ENCODE results near the gene EBLN2.
"Not testable (repeated sequence)": the region's sequence is repeated elsewhere in the genome, so short reads cannot be mapped to it uniquely, and the experiment has no call there.

EBLN2 gene

DNA sequence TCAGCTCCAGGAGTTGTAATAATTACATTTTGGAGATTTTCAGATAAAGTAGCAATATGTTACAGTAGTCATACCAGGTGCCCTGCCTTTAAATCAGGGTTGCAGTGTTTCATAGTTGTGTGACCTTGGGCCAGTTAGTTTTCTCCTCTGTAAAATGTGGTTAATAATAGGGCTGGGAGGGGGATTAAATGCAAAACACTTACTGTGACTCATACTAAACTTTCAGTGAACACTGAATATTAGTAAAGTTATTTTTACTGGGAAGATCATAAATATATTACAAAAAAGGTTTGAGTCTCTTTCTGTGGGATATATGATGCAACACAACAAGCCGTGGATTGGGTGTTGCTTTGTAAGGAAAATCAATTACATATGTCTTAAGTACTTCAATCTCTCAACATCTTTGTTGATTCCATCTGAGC lies 1.1 kb upstream of the EBLN2 start:
- DNase-seq (ENCODE audit: low read depth in 2 of 2): peak; percentile 69 to 75

- not testable (repeated sequence) for DNase-seq (ENCODE audit: low read depth in 2 of 2)
These were observed 4.8 kb downstream of the EBLN2 start for GRCh38 chr3:73066243-73066642.

DNA sequence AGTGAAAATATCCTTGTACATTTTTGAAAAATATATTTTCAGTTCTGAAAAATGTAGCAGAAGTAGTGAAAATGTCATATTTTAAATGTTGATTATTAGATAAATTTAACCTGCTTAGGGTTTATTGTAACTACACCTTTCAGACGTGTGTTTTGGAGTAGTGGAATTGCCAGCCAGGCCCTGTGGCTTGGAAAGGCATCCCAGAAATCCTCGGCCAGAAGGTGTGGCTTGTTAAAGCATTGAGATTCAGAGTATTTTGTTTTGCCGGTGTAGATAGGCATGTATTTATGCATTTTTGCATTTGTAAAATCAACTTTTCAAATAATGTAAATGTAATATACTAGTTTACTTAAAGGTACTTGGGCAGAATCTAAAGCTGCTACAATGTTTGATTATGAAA lies 7.0 kb downstream of the EBLN2 start:
- no peak for DNase-seq (ENCODE audit: low read depth in 2 of 2)

DNA sequence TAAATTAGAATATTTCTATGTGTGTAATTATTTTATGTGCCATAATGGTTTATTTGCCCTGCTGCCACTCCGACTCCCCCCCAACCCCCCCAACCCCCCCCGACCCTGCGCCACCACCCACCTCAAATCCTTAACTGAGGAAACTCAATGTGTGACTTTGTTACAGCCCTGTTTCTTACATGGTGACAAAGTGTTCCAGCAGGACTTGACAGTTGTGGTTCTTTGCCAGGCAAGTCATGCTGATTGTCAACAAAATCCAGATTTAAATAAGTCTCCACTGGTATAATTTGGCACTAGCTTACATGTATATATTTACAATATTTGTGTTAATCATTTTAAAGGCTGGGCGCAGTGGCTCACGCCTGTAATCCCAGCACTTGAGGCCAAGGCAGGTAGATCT lies 7.7 kb downstream of the EBLN2 start:
- no peak for DNase-seq (ENCODE audit: low read depth in 2 of 2)

- no peak for DNase-seq (ENCODE audit: low read depth in 2 of 2)
These were observed 8.5 kb downstream of the EBLN2 start for GRCh38 chr3:73069775-73070444.

- peak; percentile 91 to 93 for DNase-seq (ENCODE audit: low read depth in 2 of 2)
These were observed 9.5 kb downstream of the EBLN2 start for GRCh38 chr3:73070675-73071575.

- no peak for DNase-seq (ENCODE audit: low read depth in 2 of 2)
These were observed 10.5 kb downstream of the EBLN2 start for GRCh38 chr3:73071952-73072351.

DNA sequence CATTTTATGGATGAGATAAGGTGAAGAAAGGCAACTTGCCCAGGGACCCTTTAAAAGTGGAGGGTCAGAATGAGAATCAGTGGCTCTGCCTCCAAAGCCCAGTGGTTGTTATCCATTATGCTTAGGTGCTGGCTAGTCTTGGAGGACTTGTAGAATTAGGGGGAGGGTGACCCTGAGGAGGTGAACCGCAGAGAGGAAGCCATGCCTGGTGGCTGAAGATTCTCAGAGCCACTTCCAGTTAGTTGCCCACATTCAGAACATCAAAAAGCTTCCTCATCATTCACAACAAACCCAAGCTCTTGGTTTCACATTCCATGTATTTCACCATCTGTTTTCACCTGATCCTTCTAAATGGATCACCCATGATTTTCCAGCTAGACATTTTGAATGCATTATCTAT lies 11.2 kb downstream of the EBLN2 start:
- no peak for DNase-seq (ENCODE audit: low read depth in 2 of 2)

DNA sequence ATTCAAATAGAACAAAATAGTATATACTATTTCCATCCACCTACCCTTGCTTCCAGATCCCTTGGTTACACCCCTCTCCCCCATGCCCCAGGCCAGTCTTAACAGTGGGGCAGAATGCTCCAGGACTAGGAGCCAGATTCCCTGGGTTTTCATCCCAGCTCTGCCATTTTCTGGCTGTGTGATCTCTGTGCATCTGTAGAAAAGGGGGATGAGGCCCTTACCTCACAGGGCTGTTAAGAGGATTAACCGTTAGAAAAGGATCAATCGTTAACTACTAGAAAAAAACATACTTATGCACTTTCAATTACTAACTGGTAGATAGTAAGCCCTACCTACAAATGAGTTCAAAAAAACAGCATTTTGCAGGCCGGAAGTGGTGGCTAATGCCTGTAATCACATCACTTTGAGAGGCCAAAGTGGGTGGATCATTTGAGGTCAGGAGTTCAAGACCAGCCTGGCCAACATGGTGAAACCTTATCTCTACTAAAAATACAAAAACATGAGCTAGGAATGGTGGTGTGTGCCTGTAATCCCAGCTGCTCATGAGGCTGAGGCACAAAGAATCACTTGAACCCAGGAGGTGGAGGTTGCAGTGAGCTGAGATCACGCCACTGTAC lies 11.7 kb downstream of the EBLN2 start:
- no peak for DNase-seq (ENCODE audit: low read depth in 2 of 2)

DNA sequence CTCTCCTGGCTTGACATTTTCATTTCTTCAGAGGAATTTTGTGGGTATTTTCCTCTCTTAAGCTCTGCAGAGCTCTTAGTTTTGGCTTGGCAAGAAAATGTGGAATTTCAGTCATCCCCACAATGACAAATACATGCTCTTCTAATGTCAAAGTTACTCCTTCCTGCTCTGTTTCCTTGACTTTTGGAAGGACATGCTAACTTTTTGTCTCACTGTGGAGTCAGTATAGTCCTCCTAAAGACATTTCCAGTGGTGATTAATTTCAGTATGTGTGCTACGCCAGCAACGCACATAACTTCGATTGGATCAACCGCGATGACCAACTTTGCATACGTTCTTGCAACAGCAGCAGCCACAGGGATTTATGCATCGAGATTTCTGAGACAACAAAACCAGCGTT lies 13.3 kb downstream of the EBLN2 start:
- DNase-seq (ENCODE audit: low read depth in 2 of 2): peak in 1 of 2 experiments; percentile 6

GRCh38 chr3:73080216-73080966 lies 18.9 kb downstream of the EBLN2 start:
- DNase-seq (ENCODE audit: low read depth in 2 of 2): no peak

GRCh38 chr3:73081140-73081539 lies 19.7 kb downstream of the EBLN2 start:
- no peak for DNase-seq (ENCODE audit: low read depth in 2 of 2)

DNA sequence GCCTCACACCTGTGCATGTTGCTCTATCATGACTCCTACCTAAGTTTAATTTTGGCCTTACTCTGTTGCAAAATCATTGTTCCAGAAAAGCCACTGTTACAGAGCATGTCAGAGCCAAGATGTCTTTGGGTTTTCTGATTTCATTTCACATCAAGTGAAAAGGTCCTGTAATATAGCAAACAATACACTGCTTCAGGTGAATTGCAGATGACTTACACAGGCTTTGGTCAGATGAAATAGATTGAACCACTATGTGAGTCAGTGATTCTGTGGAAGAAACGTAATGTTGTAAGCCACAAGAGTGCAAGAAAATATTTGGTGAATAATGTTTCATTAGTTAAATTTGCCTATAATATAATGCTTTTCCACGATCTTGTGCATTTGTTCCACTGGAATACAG lies 22.7 kb downstream of the EBLN2 start:
- DNase-seq (ENCODE audit: low read depth in 2 of 2): no peak

DNA sequence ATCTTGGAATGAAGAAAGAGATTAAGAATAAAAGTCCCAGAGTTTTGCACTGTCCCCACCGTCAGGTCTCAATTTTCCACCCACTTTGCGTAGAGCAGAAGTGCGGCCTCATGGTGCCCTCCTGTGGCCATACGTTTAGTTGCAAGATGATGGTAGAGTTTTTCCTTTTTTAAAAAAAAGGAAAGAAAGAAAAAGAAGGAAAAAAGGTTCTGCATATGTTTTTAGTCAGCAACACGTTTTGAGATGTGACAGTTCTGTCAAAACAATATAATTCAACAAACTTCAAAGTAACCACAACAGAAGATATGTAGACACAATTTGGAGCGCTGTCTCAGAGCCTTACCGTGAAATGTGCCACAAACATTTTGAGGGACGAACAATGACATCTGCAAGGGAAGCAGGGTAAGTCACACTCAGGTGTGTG lies 24.6 kb downstream of the EBLN2 start:
- peak in 1 of 2 experiments; percentile 4 for DNase-seq (ENCODE audit: low read depth in 2 of 2)

DNA sequence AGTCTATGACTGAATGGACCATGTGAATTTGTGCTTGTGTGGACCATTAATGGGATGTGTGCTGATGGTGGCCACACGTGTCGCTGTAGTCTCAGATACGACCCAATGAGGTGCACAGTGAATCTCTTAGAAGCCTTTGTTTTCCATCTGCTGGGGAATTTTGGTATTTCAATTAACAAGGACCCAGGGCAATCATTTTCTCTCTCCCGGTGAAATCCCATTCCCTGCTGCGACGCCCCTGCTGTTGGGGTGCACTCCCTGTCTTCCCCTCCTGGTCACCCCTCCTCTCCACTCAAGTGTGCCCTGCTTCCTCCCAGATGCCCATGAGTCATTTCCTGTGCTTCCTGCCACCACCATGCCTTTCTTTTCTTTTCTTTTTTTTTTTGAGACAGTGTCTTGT lies 32.7 kb downstream of the EBLN2 start:
- no peak for DNase-seq (ENCODE audit: low read depth in 2 of 2)

GRCh38 chr3:73094951-73095350 lies 33.5 kb downstream of the EBLN2 start:
- DNase-seq (ENCODE audit: low read depth in 2 of 2): no peak

GRCh38 chr3:73096169-73096568 lies 34.7 kb downstream of the EBLN2 start:
- no peak for DNase-seq (ENCODE audit: low read depth in 2 of 2)

GRCh38 chr3:73098026-73098425 lies 36.6 kb downstream of the EBLN2 start:
- no peak for DNase-seq (ENCODE audit: low read depth in 2 of 2)

DNA sequence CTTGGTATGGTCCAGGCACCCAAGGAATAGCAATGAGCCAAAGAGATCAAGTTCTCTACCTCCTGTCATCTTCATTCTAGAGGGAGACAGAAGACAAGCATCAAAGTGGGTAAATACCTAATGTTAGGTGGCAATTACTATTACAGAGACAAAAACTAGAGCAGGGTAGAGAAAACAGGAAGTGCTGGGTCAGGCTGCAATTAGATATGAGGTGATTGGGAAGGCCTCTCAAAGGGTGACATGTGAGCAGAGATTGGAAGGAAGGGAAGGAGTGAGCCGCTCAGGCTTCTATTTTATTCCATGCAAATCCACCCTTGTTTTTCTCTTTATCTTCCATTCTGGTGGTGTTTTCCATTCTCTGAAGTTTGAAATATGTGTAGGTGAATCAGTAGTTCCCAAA lies 37.4 kb downstream of the EBLN2 start:
- DNase-seq (ENCODE audit: low read depth in 2 of 2): no peak

DNA sequence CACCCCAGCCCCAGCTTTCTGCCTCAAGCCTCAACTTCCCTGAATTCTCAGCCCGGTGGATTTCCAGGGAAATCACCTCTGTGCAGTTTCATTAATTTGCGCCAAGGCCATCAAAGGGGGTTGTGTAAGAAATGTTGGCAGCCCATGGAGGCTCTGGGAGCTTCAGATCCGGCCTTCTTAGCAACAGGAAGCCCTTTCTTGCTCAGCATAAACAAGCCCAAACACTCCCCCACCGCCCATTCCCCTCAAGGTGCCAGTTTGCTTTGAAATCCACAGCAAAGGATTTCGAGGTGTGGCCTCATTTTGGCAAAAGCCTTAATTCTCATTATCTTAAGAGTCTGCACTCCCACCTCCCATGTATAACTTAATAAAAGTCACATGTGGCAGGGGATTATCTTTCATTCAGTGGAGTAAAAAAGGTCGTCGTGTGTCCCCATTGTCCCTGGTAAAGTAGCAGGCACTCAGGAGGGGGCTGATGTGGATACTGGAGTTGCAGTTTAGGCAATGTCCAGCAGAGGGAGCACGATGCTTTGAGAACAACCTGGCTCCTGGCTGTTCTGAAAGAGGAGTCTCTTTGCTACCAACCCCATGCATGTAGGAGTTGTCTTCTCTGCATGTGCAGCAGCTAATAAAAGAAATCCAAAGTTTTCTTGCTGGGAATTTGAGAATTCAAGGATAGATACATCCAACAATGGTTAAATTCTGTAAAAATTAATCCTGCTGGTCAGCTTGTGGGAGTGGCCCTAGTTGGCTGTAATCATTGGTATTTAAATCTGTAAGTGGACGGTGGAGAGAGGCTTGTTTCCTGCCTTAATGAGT lies 39.5 kb downstream of the EBLN2 start:
- DNase-seq (ENCODE audit: low read depth in 2 of 2): peak; percentile 28 to 45

- no peak for DNase-seq (ENCODE audit: low read depth in 2 of 2)
These were observed 40.4 kb downstream of the EBLN2 start for GRCh38 chr3:73101881-73102280.
